GM19035 (cell line): Measurements from ENCODE around the gene UHRF2.
"Not testable (repeated sequence)": the region's sequence is repeated elsewhere in the genome, so short reads cannot be mapped to it uniquely, and the experiment has no call there.

ENCODE experiments used
- ATAC-seq: cut with Tn5 transposase; IDR thresholded peaks from one replicate; pipeline ENCODE4 v1.9.1; 2021; ENCODE audit not compliant: unreplicated experiment

UHRF2 gene

DNA sequence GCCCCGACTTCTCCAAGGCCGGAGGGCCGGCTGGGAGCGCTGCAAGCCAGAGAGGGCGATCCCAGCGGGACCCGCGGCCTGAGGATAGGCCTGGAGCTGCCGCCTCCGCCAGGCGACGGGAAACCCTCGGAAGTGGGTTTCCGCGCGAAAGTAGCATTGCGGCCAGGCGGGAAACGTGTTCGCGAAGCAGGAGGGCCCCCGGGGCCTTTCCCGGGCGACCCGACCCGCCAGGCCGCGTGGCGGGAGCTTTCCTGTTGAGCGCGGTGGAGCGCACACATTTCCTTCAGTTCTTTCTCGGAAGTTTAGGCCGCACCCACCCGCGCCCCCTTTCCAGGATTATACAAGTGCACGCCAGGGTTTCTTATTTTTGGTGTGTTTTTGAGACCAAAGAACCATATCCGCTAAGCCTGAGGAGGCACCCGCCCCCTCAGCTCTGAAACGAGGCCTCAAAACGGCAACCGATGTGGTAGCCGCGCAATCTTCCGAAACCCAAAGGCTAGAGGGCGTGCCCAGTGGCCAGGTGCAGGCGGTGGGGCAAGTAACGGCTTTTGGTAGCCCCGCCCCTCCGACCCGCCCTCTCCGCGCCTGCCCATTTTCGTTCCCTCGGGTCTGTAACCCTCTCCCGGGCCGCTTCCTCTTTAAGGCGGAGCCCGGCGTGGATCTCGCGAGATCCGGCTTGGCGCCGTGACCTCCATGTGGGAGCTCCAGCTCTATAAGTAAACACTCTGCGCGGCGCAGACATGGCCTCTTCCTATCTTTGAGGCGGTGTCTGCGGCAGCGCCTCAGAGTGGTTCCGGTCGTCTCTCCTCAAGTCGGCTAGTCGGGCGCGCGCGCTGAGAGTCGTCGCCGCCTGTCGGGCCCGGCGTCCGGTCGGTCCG, at the start of gene UHRF2:
Gene UHRF2 (plus strand): TSS at position 713 of the 878 bp plus-strand sequence. CDS start 292 bp downstream, outside the sequence.
- ATAC-seq, result peak; percentile 79

DNA sequence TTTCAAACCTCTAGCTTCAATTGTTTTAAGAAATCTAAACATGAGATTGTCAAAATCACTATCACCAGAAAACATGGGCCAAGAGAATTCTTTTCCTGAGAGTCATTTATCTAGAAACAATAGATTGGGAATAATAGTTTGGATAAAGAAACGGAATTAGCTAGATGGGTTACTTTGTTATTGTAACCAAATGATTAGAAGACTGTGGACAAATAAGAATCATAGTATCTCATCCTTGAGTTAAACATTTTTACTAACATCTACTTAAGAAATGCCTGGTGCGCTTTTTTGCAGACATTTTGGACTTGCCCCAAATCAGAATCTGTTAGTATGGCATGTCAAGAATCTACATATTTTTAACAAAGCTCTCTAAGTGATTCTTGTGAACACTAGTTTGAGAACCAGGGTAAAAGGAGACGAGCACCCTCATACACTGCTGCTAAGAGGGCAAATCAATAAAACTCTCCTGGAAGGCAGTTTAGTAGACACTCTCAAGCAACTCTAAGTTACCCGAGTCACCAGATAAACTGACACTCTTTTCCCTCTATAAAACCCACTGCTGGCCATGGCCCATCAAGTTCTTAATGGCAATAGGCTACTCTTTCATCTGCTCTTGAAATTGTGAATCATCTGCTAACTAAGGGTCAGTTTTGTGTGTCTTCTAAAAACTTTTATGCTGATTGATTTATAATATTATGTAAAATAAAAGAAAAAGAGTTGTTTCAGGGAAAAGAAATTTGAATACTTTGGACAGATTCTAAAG, 45.7 kb upstream of the UHRF2 start:
- no peak for ATAC-seq

DNA sequence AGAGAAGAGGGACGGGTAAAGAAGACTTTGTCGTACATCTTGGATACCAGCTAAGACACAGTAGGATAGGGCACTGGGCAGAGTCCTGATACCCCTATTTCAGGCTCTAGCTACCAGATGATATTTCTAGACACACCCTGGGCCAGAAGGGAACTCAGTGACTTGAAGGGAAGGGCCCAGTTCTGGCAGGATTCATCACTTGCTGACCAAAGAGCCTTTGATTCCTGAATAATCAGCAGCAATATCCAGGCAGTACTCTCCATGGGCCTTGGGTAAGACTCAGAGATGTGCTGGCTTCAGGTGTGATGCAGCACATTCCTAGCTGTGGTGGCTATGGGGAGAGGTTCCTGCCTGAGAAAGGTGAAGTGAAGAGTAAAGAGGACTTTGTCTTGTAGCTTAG, 44.2 kb upstream of the UHRF2 start:
- no peak for ATAC-seq

GRCh38 chr9:6381477-6382012, 31.5 kb upstream of the UHRF2 start:
- not testable (repeated sequence) for ATAC-seq

DNA sequence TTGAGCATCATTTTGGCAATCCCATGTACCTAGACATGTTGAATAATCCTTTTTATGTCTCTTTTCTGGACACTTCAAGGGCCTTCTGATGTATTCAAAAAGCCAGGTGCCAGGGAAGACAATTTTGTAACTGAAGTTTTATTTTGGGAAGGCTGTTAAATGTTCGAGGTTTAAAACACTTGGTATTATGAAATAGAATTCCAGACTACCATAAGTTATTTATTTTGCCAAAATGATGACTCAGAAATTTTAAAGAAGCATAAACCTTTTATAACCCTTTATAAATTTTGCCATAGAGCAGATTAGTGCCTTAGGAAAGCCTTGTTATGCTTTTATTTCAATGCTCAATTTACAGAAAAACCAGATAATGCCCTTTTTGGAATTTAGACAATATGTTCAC, 30.3 kb upstream of the UHRF2 start:
- no peak for ATAC-seq

GRCh38 chr9:6383551-6384225, 29.3 kb upstream of the UHRF2 start:
- no peak for ATAC-seq

DNA sequence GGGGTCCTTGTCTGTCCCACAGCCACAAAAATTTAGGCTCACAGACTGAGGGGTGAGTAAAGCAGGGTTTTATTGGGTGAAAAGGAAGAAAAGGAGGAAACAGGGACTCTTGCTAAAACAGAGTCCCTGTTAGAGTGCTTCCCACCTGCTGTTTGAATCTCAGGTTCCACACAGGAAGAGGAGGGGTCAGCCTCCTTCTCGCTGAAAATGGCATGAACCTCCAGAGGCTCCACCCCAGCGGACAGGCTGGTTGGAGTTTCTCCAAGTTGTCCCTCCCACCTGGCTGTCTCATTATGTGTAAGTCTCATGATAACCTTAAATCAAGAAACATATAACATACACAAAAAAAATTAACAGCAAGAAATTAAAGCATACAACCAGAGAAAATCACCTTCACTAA, 28.3 kb upstream of the UHRF2 start:
- no peak for ATAC-seq

GRCh38 chr9:6399071-6399470, 13.9 kb upstream of the UHRF2 start:
- no peak for ATAC-seq

DNA sequence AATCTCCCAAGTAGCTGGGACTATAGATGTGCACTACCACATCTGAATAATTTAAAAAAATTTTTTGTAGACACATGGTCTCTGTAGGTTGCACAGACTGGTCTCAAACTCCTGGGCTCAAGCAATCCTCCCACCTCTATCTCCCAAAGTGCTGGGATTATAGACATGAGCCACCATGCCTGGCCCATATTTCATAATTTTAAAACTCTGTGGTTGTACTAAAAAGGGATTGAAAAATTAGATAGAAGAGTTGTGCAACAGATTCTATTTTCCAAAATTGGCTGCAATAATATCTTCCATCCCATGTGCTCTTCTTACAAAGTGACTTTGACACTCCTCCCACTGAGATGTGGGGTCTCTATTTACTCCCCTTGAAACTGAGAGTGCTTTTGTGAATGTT, 7.6 kb upstream of the UHRF2 start:
- no peak for ATAC-seq

- ATAC-seq, result no peak
Observed at GRCh38 chr9:6407778-6408177, 5.2 kb upstream of the UHRF2 start.

- ATAC-seq, result no peak
Observed at GRCh38 chr9:6408320-6408719, 4.7 kb upstream of the UHRF2 start.

DNA sequence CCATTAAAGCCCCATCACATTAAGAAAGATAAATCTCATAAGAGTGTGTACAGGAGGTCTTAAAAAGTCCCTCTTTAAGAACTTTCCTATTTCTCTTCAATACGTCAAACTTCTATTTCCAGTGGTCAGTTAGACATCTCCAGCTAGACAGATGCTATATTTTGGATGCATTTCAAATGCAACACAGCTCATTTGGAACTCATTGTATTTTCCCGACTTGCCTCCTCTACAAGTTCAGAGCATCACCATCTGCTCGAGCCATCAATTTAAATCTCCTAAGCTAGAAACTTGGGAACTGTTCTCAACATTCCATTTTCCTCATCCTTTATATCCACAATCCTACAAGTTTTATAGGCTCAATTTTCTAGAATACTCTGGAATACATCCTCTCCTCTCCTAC, 3.2 kb upstream of the UHRF2 start:
- no peak for ATAC-seq

DNA sequence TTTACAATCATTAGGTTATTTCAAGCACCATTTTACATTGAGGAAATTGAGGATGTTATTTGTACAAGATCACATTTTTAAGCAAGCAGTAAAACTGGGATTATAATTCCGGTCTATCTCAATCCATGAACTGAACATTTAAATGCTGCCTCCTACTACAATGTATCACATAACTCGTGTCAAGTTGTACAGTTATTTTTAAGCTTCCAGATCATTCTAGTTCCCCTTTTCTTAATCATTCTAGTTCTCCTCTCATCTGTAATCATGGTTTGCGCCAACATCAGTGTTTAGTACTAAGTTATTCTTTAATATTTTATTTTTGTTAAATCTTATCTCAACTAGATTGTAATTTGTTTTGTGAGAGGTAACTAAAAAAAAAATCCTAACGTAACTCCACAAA, 2.4 kb upstream of the UHRF2 start:
- ATAC-seq, result no peak

DNA sequence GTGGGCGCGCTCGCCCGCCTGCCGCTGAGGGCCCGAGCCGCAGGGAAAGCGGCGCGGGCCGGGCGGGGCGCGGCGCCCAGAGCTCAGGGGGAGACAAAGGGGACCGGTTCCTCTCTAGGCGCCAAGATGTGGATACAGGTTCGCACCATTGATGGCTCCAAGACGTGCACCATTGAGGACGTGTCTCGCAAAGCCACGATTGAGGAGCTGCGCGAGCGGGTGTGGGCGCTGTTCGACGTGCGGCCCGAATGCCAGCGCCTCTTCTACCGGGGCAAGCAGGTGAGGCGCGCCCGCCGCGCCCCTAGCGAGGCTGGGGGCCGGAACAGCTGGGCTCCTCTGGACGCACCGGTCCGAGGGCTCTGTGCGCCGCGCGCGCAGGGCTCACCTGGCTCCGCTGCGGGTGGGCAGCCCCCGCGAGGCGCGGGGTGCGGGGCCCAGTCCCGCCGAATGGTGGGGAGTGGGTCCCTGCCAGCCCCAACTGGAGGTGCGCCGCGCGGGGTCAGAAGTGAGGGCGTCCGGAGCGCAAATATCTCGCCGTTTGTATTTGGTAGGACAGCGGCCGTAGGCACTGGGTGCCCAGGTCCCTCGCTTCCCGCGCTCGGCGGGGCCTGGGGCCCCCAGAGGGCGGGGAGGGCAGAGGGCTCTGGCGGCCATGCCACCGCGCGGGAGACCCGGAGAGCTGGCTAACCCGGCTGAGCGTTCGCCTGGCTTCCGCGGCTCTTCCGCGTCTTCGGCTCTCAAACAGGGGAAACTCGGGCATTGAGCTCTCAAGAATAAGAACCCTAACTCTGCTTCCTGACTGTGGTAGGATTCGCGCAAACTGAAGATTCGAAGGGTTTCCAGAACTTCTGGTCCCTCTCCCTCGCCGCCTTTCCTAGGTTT, 607 bp downstream of the UHRF2 start:
- ATAC-seq, result peak; percentile 13

DNA sequence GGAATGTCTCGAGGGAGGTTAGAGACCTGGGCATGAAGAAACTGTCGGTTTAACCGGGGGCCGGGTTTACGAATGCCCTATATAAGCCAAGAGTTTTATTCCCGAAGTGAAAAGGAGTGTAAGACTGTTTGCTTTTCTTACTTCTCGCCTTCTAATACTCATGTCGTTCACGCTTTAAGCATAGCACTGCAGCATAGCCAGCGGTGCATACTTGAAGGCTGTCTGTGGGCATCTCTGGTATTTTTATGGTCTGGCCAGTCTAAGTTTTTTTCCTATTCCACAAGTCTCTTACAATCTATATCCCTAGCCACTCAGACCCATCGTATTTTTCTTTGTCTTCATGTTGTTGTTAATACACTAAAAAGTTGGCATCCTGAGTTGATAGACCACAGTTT, 1.2 kb downstream of the UHRF2 start:
- no peak for ATAC-seq

DNA sequence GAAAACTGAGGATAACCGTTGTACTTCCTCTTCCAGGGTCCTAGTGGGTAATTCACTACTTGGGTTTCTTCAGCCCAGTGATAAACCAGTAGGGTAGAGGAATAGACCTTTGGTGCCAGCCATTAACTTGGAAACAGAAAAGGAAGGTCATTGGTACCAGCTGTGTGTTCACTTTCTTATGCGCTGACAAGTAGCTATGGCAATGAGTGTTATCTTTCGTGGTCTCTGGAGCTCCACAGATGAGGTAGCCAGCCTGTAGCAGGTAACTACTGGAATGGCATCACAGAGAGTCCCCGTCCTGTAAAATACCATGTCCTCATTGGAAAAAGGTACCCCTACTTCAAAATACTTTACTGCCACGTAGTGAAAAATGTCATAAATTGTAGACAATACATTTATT, 2.3 kb downstream of the UHRF2 start:
- no peak for ATAC-seq

- ATAC-seq, result no peak
Observed at GRCh38 chr9:6417186-6417585, 4.2 kb downstream of the UHRF2 start.

GRCh38 chr9:6418764-6419163, 5.8 kb downstream of the UHRF2 start:
- no peak for ATAC-seq

- ATAC-seq, result no peak
Observed at GRCh38 chr9:6424940-6425339, 11.9 kb downstream of the UHRF2 start.

DNA sequence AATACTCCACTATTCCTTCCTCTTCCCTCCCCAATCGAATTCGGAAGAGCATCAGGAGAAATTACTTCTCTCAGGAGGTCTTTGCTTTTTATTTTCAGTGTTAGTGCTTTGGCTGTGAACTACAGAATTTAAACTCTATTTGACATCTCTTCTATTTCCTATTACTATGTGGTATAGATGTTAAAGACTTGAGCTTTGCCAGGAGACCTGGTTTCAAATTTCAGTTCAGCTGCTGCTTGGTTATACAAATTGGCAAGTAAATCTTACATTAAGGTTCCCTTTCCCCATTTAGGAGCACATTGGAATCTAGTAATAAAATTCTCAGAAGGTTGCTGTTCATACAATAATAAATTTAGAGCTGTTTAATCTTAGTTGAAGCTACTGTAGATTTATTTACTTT, 13.1 kb downstream of the UHRF2 start:
- no peak for ATAC-seq
